Fibroblast of upper back skin (primary cell): Measurements from ENCODE around the gene SENP7.
A peak's percentile ranks its signal among the peaks of the same experiment; 100 is the strongest.
"Not testable (repeated sequence)": the region's sequence is repeated elsewhere in the genome, so short reads cannot be mapped to it uniquely, and the experiment has no call there.

Experiments
- DNase-seq: peaks from one replicate; pipeline ENCODE4 v3.0.0-alpha.2; 2013

Gene SENP7

GRCh38 chr3:101312545-101312944, 200.5 kb downstream of the SENP7 start:
- DNase-seq = no peak

GRCh38 chr3:101311676-101312075, 201.3 kb downstream of the SENP7 start:
- DNase-seq = peak; percentile 3

DNA sequence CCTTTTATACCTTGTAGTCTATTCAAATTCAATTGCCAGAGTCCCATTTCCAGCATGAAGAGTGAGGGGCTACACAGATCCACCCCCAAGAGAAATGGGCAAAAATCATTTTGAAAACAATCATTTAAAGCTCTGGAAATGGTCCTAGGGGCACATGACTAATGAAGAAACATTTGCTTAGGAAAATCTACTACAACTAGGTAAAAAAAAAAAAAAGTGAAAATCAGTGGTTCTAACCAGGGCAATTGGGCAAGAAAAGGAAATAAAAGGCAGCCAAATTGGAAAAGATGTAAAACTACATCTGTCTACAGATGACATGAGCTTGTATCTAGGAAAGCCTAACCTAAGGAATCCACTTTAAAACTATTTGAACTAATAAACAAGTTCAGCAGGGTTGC, 202.0 kb downstream of the SENP7 start:
- peak; percentile 12 for DNase-seq

DNA sequence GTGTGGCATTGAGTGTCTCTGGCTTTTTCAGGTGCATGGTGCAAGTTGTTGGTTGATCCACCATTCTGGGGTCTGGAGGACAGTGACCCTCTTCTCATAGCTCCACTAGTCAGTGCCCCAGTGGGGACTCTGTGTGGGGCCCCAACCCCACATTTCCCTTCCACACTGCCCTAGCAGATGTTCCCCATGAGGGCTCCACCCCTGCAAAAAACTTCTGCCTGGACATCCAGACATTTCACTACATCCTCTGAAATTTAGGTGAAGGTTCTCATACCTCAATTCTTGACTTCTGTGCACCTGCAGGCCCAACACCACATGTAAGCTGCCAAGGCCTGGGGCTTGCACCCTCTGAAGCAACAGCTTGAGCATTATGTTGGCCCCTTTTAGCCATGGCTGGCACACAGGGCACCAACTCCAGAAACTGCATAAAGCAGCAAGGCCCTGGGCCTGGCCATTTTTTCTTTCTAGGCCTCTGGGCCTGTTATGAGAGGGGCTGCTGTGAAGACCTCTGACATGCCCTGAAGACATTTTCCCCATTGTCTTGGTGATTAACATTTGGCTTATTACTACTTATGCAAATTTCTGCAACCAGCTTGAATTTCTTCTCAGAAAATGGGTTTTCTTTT, 204.8 kb downstream of the SENP7 start:
- not testable (repeated sequence) for DNase-seq

DNA sequence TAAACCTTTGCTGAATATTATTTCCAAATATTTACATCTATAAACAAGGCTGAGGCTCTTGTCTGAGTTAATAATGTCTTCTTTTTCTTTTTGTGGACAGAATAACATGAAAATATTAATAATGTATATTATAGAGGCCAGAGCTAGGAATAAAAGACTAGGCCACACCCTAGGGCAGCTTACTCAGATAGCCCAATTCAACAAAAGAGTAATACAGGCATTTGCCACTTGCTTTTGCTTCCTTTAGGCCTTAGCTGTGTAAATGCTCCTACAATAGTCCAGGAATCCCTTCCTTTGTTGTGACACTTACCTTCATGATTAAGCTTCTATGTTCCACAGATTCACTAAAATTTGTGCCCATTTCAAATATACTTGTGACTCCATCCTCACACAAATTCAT, 209.2 kb downstream of the SENP7 start:
- DNase-seq = no peak

DNA sequence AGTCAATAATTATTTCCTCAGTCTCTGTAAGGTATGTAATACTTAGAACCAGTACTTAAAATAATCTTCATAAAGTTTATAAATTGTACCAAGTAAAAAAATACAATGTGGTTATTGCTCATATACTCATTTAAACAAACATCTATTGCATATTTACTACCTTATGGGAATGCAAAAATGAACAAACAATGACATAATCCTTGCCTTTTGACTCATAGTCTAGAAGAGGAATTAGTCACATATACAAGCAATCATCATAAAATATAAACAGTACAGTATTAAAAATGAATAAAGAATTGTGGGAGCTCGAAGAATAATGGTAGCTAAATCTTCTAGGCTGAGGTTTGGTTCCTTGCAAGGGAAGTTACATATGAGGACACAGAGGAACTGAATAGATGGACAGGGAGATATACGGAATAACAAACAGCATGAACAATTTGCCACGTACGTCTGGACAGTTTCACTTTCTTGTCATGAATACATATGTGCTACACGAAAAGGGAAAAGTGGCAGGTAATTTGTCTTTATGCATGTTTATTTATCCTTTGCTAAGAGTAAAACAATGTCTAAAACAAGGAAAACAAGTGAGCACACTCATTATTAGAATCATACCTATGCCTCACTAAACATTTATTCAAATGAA, 209.8 kb downstream of the SENP7 start:
- DNase-seq = no peak

- no peak for DNase-seq
Observed at GRCh38 chr3:101300073-101300472, 212.9 kb downstream of the SENP7 start.

DNA sequence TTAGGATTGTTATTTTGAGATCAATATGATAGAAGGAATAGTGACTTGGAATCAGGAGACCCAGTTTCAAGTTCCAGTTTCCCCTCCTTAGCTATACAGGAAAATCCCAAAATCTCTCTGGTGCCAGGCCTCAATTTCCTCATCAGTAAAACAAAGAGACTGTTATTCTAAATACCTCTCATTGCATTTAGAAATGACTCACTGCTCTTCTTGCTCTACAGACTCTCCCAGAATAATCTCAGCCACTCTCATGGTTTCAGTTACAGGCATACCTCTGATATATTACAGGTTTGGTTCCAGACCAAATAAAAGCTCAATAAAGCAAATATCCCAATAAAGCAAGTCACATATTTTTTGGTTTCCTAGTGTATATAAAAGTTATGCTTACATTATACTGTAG, 221.0 kb downstream of the SENP7 start:
- DNase-seq = peak; percentile 44

DNA sequence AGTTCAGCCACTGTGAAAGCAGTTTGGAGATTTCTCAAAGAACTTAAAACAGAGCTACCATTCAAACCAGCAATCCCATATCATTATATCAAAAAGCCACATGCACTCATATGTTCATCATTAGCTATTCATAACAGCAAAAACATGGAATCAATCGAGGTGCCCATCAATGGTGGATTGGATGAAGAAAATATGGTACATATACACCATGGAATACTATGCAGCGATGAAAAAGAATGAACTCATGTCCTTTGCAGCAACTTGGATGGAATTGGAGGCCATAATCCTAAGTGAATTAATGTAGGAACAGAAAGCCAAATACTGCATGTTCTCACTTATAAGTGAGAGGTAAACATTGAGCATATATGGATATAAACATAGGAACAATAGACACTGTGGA, 224.7 kb downstream of the SENP7 start:
- no peak for DNase-seq

GRCh38 chr3:101284757-101285156, 228.3 kb downstream of the SENP7 start:
- no peak for DNase-seq

DNA sequence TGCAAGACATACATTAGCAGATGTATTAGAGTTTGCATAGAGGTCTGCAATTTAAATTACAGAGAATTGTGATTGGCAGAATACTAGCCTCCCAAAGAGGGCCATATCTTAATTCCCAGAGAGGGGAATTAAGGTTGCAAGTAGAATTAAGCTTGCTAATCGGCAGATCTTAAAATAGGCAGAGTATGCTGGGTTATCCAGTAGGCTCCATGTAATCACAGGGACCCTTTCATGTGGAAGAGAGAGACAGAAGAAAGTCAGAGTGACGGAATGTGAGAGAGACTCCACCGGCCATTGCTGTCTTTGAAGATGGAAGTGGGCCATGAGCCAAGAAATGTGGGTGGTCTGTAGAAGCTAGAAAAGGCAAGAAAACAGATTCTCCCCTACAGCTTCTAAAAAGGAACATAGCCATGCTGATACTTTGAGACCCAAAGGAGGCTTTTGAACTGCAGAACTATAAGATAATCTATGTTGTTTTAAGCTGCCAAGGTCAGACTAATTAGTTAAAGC, 231.4 kb downstream of the SENP7 start:
- peak; percentile 53 for DNase-seq

DNA sequence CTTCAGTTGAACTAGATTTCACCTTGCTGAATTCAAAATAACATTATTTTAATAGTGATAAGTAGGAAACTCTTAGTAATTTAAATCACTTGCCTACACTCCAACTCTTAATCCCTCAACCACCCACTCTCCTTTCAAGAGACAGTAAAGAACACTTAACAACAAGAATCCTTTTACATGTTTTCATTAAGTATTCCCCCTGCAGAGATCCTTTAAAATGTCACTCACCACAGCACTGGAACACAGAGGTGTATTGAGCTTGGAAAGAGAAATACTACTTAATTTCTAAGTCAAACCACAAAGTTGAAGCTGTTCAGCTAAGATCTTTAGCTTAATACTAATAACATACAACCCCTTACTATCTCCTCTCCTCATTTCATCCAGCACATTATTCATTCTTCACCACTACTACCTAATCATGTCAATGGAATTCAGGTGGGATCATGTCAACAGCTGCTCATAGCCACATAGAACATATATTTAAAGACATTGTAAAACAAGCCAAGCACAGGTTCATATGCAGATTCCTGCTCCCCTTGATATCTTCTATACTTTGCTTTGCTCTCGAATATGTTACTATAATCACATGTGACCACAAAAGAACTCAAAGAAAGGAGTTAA, 233.1 kb downstream of the SENP7 start:
- DNase-seq = peak; percentile 42

- peak; percentile 14 for DNase-seq
Observed at GRCh38 chr3:101279162-101279561, 233.8 kb downstream of the SENP7 start.

- no peak for DNase-seq
Observed at GRCh38 chr3:101278727-101279126, 234.3 kb downstream of the SENP7 start.
